Stimulated activated naive CD8-positive, alpha-beta T cell treated with anti-CD3 and anti-CD28 coated beads, Interleukin-15, amount 100 ng/mL, for 72 hours (primary cell): ENCODE measurements around the gene FAM222A.

ENCODE experiments used
- ATAC-seq: fragments of 150-1000 bp; cut with Tn5 transposase; 2 replicates; pipeline ENCODE4 v1.10.0; 2021; ENCODE audit warnings: mild to moderate bottlenecking, moderate library complexity
- DNase-seq, 2 donors: peaks; one replicate each; pipeline ENCODE4 v3.0.0; 2021 to 2022
- H3K27ac Mint-ChIP-seq, 2 donors: one replicate each; pipeline ENCODE4 v1.8.0; 2022; ENCODE audit warnings: mild to moderate bottlenecking in 2 of 2, mixed read lengths in 2 of 2, moderate library complexity in 2 of 2
- H3K27me3 Mint-ChIP-seq: one replicate; pipeline ENCODE4 v1.8.0; 2022; ENCODE audit warnings: mixed read lengths
- H3K4me1 Mint-ChIP-seq: one replicate; pipeline ENCODE4 v1.8.0; 2022; ENCODE audit warnings: mild to moderate bottlenecking, mixed read lengths
- H3K4me3 Mint-ChIP-seq, 2 donors: one replicate each; pipeline ENCODE4 v1.8.0; 2022; ENCODE audit warnings: mild to moderate bottlenecking in 2 of 2, mixed read lengths in 2 of 2, moderate library complexity in 1 of 2
- H3K9me3 Mint-ChIP-seq, 2 donors: one replicate each; pipeline ENCODE4 v1.8.0; 2022; ENCODE audit warnings: mixed read lengths in 2 of 2

FAM222A gene

GRCh38 chr12:109702111-109702841 is 11.3 kb upstream of the FAM222A start:
- no peak overlapping the region for H3K27ac Mint-ChIP-seq
- no peak for DNase-seq
- peaks cover 23% of the 10 kb centered on the region for H3K27me3 Mint-ChIP-seq
- no peak for ATAC-seq
- H3K4me1 Mint-ChIP-seq, result no peaks in the 10 kb centered on the region
- H3K4me3 Mint-ChIP-seq, result no peak overlapping the region
- no peaks in the 10 kb centered on the region for H3K9me3 Mint-ChIP-seq

GRCh38 chr12:109703684-109704083 is 9.9 kb upstream of the FAM222A start:
- Mint-ChIP-seq H3K4me1 (no peaks in the 10 kb centered on the region), H3K4me3 (no peak overlapping the region), H3K27ac (no peak overlapping the region), H3K9me3 (no peaks in the 10 kb centered on the region), H3K27me3 (peaks cover 32% of the 10 kb centered on the region)
- DNase-seq (no peak), ATAC-seq (no peak)

GRCh38 chr12:109704371-109705098 is 9.1 kb upstream of the FAM222A start:
- Mint-ChIP-seq H3K27ac (no peak overlapping the region), H3K4me3 (no peak overlapping the region), H3K9me3 (no peaks in the 10 kb centered on the region), H3K4me1 (no peaks in the 10 kb centered on the region), H3K27me3 (peaks cover 41% of the 10 kb centered on the region)
- ATAC-seq, result no peak
- DNase-seq, result no peak

- H3K4me3 Mint-ChIP-seq, result no peak overlapping the region
These were observed 8.3 kb upstream of the FAM222A start for GRCh38 chr12:109705291-109705690.

GRCh38 chr12:109706398-109706746 is 7.3 kb upstream of the FAM222A start:
- no peak for DNase-seq
- no peak overlapping the region for H3K4me3 Mint-ChIP-seq
- H3K27me3 Mint-ChIP-seq, result peaks cover 59% of the 10 kb centered on the region
- no peak for ATAC-seq
- H3K27ac Mint-ChIP-seq, result no peak overlapping the region
- H3K9me3 Mint-ChIP-seq, result no peaks in the 10 kb centered on the region
- no peaks in the 10 kb centered on the region for H3K4me1 Mint-ChIP-seq

More at GRCh38 chr12:109705291-109705690, 8.3 kb upstream of the FAM222A start:
- H3K27me3 Mint-ChIP-seq, result peaks cover 48% of the 10 kb centered on the region
- no peak overlapping the region for H3K27ac Mint-ChIP-seq
- no peak for ATAC-seq
- H3K4me1 Mint-ChIP-seq, result no peaks in the 10 kb centered on the region
- H3K9me3 Mint-ChIP-seq, result no peaks in the 10 kb centered on the region
- DNase-seq, result no peak

- no peak overlapping the region for H3K27ac Mint-ChIP-seq
- ATAC-seq (no peak), DNase-seq (no peak)
- peaks cover 64% of the 10 kb centered on the region for H3K27me3 Mint-ChIP-seq
- no peaks in the 10 kb centered on the region for H3K9me3 Mint-ChIP-seq
- H3K4me3 Mint-ChIP-seq, result no peak overlapping the region
- H3K4me1 Mint-ChIP-seq, result no peaks in the 10 kb centered on the region
These were observed 6.7 kb upstream of the FAM222A start for GRCh38 chr12:109706747-109707469.

GRCh38 chr12:109707470-109707821 is 6.2 kb upstream of the FAM222A start:
- H3K27me3 Mint-ChIP-seq, result peaks cover 65% of the 10 kb centered on the region
- ATAC-seq (no peak), DNase-seq (no peak)
- no peak overlapping the region for H3K27ac Mint-ChIP-seq
- H3K4me1 Mint-ChIP-seq, result no peaks in the 10 kb centered on the region
- H3K9me3 Mint-ChIP-seq, result no peaks in the 10 kb centered on the region
- H3K4me3 Mint-ChIP-seq, result no peak overlapping the region

GRCh38 chr12:109708939-109709338 is 4.7 kb upstream of the FAM222A start:
- no peak overlapping the region for H3K27ac Mint-ChIP-seq
- H3K27me3 Mint-ChIP-seq, result peaks cover 59% of the 10 kb centered on the region
- no peaks in the 10 kb centered on the region for H3K4me1 Mint-ChIP-seq
- H3K9me3 Mint-ChIP-seq, result no peaks in the 10 kb centered on the region
- no peak overlapping the region for H3K4me3 Mint-ChIP-seq
- ATAC-seq (no peak), DNase-seq (no peak)

GRCh38 chr12:109709401-109709991 is 4.1 kb upstream of the FAM222A start:
- no peak for ATAC-seq
- DNase-seq, result no peak
- Mint-ChIP-seq H3K27ac (peak overlapping the region in 1 of 2 donors; percentile 29), H3K9me3 (no peaks in the 10 kb centered on the region), H3K4me1 (no peaks in the 10 kb centered on the region), H3K27me3 (peaks cover 54% of the 10 kb centered on the region), H3K4me3 (no peak overlapping the region)

- Mint-ChIP-seq H3K4me1 (peaks cover 6% of the 10 kb centered on the region), H3K27ac (no peak overlapping the region), H3K9me3 (no peaks in the 10 kb centered on the region), H3K4me3 (no peak overlapping the region), H3K27me3 (peaks cover 58% of the 10 kb centered on the region)
- DNase-seq, result no peak
- no peak for ATAC-seq
These were observed 3.3 kb upstream of the FAM222A start for GRCh38 chr12:109710205-109710746.

- DNase-seq (no peak), ATAC-seq (no peak)
- Mint-ChIP-seq H3K4me3 (no peak overlapping the region), H3K27ac (no peak overlapping the region), H3K27me3 (peaks cover 65% of the 10 kb centered on the region), H3K9me3 (no peaks in the 10 kb centered on the region), H3K4me1 (peaks cover 11% of the 10 kb centered on the region)
These were observed 2.7 kb upstream of the FAM222A start for GRCh38 chr12:109710747-109711595.

- peaks cover 73% of the 10 kb centered on the region for H3K27me3 Mint-ChIP-seq
- H3K4me1 Mint-ChIP-seq, result peaks cover 12% of the 10 kb centered on the region
- DNase-seq (no peak), ATAC-seq (no peak)
- no peaks in the 10 kb centered on the region for H3K9me3 Mint-ChIP-seq
- H3K27ac Mint-ChIP-seq, result no peak overlapping the region
- H3K4me3 Mint-ChIP-seq, result no peak overlapping the region
These were observed 1.8 kb upstream of the FAM222A start for GRCh38 chr12:109711596-109712461.

GRCh38 chr12:109714141-109714912 is 702 bp downstream of the FAM222A start:
- Mint-ChIP-seq H3K27ac (peak overlapping the region in 1 of 2 donors; percentile 67), H3K4me1 (peaks cover 12% of the 10 kb centered on the region), H3K27me3 (peaks cover 83% of the 10 kb centered on the region), H3K4me3 (peak overlapping the region; percentile 69 to 81), H3K9me3 (no peaks in the 10 kb centered on the region)
- DNase-seq, result peak; percentile 54 to 55
- peak; percentile 36 for ATAC-seq
